CD4-positive, alpha-beta T cell treated with Interleukin-6 at 100 ng/mL for 8 hours (primary cell): Measurements from ENCODE around the gene AGAP3.
A peak's percentile ranks its signal among the peaks of the same experiment; 100 is the strongest.

Experiments
- DNase-seq: peaks from one replicate; pipeline ENCODE4 v3.0.0-alpha.2; 2020; ENCODE audit warnings: mixed read lengths, low spot score

AGAP3 gene

GRCh38 chr7:151167197-151167961 lies 81.1 kb downstream of the AGAP3 start, which contains the start of gene GBX1:
Gene GBX1, minus strand, starts transcription at chr7:151167694. Its CDS starts 146 bp downstream, at chr7:151167548.
- DNase-seq, result no peak

GRCh38 chr7:151168003-151168786 lies 81.9 kb downstream of the AGAP3 start:
- DNase-seq, result peak; percentile 40

DNA sequence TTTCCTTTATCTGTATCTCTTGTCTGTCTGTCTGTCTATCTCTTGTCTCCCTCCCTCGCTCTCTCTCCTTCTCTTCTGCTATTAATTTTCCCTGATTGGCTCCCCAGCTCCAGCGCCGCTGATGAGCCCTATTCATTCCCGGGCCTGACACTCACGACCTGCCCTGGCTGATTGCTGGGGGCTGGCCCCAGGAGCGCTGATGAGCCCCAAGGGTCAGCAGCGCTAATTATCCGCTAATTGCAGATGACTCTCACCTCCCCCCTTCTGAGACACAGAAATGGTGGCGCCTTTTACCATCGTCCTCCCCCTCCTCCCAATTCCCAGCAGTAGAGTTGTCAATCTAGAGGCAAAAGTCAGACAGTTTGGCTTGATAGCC lies 82.5 kb downstream of the AGAP3 start:
- no peak for DNase-seq

DNA sequence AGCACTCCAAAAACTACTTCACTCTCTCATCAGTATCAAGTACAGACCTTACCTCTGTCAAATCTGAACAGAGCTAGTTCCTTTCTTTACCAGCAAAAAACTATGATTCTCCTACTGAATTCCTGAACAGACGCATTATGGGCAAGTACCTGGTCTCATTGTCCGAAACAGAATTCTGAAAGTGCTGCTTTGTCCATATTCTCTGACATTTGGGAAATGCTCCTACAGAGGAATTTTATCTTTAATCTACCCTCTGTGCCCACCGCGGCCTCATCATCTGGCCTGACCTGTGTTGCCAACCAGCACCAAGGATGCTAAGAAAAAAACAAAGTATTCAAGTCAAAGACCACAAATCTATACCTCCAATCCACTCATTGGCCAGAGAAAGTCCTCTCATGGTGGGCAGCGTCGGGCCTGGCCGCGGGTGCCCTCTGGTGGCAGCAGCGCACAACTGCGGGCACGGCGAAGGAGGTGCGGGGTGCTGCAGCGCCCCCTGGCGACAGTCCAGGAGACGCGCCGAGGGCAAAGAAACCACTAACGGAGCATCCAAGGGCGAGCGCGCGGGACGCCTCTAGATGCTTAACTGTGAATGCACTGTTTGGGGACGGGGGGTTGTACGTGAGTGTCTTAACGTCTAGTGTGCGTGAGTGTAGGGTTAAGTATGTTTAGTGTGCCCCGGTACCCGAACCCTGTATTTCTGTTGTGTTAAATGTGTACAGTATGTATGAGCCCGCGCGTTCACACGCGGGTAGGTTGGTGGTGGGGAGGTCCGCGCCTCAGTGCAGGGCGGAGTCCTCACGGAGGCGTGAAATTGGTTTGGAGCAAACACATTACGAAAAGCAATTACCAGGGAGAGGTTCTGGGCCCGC lies 86.2 kb downstream of the AGAP3 start:
- DNase-seq, result peak; percentile 75

DNA sequence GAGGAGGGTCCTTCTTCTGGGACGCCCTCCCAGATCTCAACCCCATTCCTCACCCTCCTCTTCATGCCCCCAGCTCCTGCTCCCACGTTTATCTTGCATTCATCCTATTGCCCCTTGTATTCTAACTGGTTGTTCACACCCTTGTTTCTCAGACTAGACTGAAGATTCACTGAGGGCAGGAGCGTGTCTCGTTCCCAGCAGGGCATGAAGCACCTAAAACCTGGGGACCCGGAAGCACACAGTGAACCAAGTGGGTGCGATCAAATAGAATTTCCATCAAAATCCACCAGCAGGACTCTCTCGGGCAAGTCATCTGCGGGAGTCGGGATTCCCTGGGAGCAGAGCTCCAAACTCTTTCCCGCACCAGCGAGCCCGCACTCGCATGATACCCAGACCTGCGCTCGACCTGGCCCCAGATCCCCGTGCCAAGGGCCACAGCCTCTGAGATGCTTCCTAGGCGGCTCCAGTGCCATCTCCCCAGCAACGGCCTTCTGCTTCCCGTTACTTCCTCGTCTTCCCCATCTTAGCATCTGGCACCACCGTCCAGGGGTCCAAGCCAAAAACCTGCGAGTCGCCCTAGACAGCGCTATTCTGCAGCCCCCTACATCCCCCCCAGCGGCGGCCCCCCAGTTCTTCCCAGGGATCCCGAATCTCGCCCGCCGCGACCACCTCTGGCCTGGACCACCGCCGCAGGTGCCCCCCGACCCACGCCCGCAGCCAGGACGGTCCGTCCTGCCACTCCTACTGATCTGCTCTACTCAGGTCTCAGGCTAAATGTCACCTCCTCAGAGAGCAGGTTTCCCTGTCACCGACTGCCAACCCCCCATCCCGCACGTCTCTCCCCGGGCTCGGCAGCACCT lies 87.3 kb downstream of the AGAP3 start:
- no peak for DNase-seq

- no peak for DNase-seq
These were observed 88.2 kb downstream of the AGAP3 start for GRCh38 chr7:151174246-151175046.

DNA sequence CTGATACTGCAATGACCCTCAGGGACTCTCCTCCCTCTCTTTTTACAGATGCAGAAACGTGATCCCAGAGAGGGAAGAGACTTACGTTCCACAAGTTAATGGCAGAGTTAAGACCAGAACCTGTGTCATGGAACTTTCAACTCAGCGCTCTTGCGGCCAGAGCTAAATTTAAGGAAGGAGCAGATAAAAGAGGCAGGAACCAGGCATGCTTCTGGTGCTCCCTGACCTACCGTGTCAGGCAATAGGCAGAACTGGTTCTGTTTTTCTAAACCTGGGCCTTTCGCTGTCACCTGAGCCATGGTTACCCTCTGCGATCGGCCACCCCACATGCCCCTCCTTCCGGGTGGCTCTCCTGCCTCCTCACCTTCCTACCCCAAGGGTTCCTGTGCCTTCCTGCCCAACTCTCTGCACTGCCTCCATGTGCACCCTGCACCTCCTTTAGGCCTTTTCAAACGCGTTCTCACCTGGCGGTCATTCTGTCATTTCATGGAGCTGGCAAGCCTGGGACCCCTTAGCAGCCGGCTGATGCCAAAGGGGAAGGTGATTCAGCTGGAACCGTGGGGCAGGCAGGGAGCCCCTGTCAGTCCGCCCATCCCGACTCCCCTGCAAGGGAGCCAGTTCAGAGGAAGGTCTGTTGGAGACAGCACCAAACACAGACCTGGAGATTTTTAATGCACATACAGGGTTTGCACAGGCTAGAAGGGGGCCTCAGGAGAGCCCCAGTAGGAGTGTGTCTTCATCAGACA lies 88.9 kb downstream of the AGAP3 start:
- no peak for DNase-seq

- no peak for DNase-seq
These were observed 89.6 kb downstream of the AGAP3 start for GRCh38 chr7:151175793-151176311.

GRCh38 chr7:151176401-151176800 lies 90.1 kb downstream of the AGAP3 start:
- DNase-seq, result no peak

DNA sequence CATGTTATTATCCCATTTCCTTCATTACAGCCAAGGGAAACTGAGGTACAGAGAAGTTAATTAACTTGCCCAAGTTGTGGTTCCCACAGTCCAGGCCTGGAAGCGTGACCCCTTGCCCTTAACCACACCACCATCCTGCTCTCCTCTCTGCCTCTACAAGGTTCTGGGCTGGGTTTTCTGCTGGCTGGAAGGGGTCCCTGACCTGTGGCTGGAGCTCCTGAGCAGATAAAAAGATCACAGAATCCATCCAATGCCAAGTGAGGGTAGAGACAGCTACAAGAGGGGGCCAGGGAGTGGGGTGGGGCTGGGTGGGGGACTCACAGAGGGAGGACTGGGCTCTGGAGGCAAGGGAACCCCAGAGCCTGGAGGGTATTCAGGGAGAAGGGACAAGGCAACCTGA lies 91.0 kb downstream of the AGAP3 start:
- no peak for DNase-seq

- DNase-seq, result no peak
These were observed 92.0 kb downstream of the AGAP3 start for GRCh38 chr7:151178236-151178635.

DNA sequence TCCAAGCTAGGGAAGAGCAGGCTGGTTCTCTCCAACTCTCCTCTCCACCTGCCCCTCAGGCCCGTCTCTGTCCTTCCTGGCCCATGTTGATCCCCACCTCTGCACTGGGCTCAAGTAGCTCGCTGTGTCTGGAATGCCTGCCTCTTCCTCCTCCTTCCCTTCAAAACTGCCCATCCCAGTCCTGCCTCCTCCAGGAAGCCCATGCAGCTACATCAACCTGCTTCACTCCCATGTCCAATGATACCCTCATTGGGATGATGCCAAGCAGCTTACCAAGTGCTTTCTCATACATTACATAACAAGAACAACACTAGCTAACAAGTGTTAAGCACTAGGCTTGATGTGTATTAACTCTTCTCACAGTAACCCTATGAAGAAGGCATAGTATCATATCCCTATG lies 92.6 kb downstream of the AGAP3 start:
- no peak for DNase-seq

- DNase-seq, result no peak
These were observed 93.1 kb downstream of the AGAP3 start for GRCh38 chr7:151179287-151179860.

- DNase-seq, result no peak
These were observed 93.7 kb downstream of the AGAP3 start for GRCh38 chr7:151179946-151180345.

GRCh38 chr7:151181011-151181431 lies 94.7 kb downstream of the AGAP3 start:
- DNase-seq, result no peak

DNA sequence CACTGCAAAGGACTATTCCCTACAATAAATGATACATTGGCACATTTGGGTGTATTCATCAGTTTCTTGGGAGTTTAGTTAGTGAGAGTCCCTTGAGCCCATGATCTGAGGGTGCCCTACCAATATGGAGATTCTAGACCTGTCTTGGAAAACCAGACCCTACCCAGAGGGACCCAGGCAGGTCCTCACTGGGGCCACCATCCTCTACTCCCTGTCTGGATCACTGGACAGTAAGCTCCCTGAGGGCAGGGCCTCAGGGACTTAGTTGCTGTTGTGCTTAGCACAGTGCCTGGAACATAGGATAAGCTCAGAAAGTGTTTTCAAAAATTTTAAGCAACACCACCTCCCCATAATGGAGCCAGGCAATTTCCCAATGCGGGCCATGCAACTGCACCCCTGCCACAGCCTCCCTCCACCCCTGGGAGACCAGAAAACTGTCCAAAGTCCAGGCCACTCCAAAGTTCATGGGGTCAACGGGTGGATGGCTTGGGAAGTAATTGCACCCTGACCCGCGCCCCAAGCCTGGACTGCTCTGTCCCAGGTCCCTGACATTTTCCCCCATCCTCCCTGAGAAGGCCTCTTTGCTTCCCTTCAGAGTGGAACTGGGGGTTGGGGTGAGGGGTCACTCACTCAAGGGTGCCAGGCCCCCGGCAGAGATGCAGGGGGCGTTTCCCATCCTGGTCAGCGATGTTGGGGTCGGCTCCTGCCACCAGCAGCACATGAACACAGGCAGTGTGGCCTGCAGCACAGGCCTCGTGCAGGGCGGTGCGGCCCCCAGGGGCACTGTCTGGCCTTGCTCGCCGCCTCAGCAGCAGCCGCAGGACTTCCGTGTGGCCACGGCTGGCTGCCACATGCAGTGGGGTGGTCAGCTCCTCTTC lies 99.7 kb downstream of the AGAP3 start:
- DNase-seq, result no peak

DNA sequence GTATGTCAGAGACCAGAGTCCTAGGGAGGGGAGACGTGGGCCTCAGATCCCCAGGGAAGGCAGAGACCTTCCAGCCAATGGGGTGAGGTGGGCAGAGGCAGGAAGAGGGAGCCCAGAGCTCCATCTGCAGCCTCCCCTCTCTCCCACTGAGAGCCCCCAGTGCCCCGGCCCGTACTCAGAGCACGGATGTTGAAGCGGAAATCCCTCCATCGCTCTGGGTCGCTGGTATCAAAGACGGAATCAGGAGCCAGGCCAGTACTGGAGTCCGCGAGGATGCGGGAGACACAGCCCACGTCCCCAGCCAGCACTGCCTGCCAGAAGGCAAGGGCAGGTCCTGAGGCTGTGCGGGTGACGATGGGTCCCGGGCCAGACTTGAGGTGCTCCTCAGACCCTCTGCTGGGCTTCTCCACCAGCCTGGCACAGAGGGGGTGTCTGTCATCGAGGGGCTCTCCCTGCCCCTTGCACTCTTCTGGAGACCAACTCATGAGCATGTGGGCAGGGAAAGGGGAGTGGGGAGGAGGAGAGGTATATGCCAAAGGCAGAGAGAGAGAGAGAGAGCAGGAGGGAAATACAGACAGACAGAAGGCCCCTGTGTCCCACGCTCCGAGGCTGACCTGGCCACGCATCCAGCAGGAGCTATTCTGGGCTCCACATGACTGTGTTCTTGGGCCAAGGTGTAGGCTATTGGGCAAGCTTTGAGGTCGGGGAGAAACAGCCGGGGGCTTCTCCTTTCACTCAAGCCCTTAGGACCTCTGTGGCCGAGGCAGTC lies 100.5 kb downstream of the AGAP3 start, which contains the start of gene ASB10:
Gene ASB10, minus strand, starts transcription at position 611 of the 769 bp plus-strand sequence. Its CDS starts 120 bp downstream, at position 491.
- no peak for DNase-seq
